Mucosa of descending colon (tissue), 3 donors: Measurements from ENCODE around the gene ZFPM1. TPM values are rescaled to one million over a fixed set of nuclear protein-coding genes. Genes with fewer than 3 reads are reported as not detected.

Source experiments
- ATAC-seq: fragments of 200-7000 bp; cut with Tn5 transposase; one replicate; pipeline ENCODE4 v1.9.1; 2020; ENCODE audit warnings: mild to moderate bottlenecking, moderate library complexity
- DNase-seq, 3 donors: peaks; one replicate each; pipeline ENCODE4 v3.0.0-alpha.2; 2020
- H3K36me3 ChIP-seq: fragments of 200-600 bp; one replicate; pipeline ENCODE4 v1.8.0; 2021; ENCODE audit warnings: low read depth, mild to moderate bottlenecking
- H3K4me1 ChIP-seq: fragments of 200-600 bp; one replicate; pipeline ENCODE4 v1.8.0; 2021; ENCODE audit warnings: low read depth, mild to moderate bottlenecking
- H3K4me3 ChIP-seq: fragments of 200-600 bp; one replicate; pipeline ENCODE4 v1.8.0; 2021; ENCODE audit warnings: mild to moderate bottlenecking
- H3K9me3 ChIP-seq: fragments of 200-600 bp; one replicate; pipeline ENCODE4 v1.8.0; 2021; ENCODE audit warnings: mild to moderate bottlenecking
- CTCF ChIP-seq: fragments of 200-600 bp; IDR thresholded peaks from one replicate; pipeline ENCODE4 v1.8.0; 2022; ENCODE audit warnings: antibody characterized with exemption, mild to moderate bottlenecking
- intact Hi-C, 2 donors: fragments of 100-400 bp; cut with DNase I in 1 of 2; cut with micrococcal nuclease in 1 of 2; formaldehyde crosslinking; loops; one replicate each; pipeline versions ENCODE4 v1.11.0 to v1.11.1; 2022; cut with DNase I, micrococcal nuclease
- total RNA-seq, 3 donors: library from RNA; stranded (reverse); fragmentation: NEBNext Ultra II Directional in 2 of 3; extraction: Animal tissue kit (Norgen Biotek cat#: 25700) in 2 of 3; gene quantifications; one replicate each; pipeline versions ENCODE4 v1.2.1 to v1.2.4, GENCODE V29; 2021 to 2023
- donor health status: DM: no; HTN: no; CAD: no; lungs with moderate emphysema.
- donor health status: DM: no; HTN: no; CAD: no.
- donor health status: DM: no; HTN: yes; CAD: no.

Gene ZFPM1
- total RNA-seq, 3 donors from 2014 or later = 5.2 to 10.3 (median 7.2) TPM

DNA sequence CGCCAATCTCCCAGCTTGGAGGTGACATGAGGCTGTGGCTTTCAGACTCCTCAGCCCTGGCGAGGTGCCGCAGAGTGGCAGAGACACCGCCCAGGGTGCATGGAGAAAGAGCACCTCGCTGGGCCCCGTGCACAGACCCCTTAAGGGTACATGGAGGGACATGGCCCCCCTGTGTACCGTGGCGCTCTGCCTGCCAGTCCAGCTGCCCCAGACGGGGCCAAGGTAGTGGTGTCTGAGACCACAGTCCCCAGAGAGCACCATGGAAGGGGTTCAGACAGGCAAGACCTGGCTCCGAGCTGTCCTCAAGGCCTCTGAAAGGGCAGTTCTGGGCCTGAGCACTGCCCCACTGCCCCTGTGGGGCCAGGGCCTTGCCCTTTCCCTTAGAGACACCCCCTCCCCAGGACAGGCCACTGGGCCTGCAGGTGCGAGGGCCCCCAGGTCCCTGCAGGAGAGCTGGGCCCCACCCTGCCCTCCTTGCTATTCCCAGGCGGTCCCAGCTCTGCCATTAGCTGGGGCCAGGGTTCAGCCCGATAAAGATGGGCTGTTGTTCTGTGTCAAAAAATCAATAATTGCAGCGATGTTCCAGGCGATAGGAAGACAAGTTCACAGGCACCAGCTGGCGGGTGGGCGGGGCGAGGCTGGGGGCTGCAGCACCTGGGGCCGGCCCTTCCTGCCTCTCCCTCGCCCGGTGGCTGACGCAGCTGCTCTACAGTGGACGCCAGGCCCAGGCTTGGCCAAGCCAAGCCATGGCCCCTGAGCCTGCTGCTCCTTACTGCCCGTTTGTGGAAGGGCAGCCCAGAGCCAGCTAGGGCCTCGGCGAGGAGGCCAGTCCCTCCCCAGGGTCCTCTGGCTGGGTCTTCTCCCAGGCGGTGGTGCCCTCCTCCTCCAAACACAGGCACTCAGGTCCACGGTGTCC is 51.7 kb downstream of the ZFPM1 start:
- H3K36me3 ChIP-seq = no peaks in the 10 kb centered on the region
- DNase-seq = peak in 2 of 3 donors; percentile 38 to 59
- peak; percentile 60 for ATAC-seq

GRCh38 chr16:88505405-88506082 is 52.5 kb downstream of the ZFPM1 start:
- H3K36me3 ChIP-seq = no peaks in the 10 kb centered on the region
- H3K4me3 ChIP-seq = no peak overlapping the region
- H3K4me1 ChIP-seq = peaks cover 13% of the 10 kb centered on the region
- H3K9me3 ChIP-seq = no peaks in the 10 kb centered on the region
- intact Hi-C loops = no loop called here
- peak; percentile 69 for TF ChIP-seq CTCF
- DNase-seq (peak; percentile 90 to 94 (median 91)), ATAC-seq (peak; percentile 82)

More for the DNA sequence above, 51.7 kb downstream of the ZFPM1 start:
- no peak overlapping the region for H3K4me3 ChIP-seq
- H3K9me3 ChIP-seq = no peaks in the 10 kb centered on the region
- TF ChIP-seq CTCF = no peak
- intact Hi-C loops = no loop called here
- H3K4me1 ChIP-seq = peaks cover 11% of the 10 kb centered on the region

DNA sequence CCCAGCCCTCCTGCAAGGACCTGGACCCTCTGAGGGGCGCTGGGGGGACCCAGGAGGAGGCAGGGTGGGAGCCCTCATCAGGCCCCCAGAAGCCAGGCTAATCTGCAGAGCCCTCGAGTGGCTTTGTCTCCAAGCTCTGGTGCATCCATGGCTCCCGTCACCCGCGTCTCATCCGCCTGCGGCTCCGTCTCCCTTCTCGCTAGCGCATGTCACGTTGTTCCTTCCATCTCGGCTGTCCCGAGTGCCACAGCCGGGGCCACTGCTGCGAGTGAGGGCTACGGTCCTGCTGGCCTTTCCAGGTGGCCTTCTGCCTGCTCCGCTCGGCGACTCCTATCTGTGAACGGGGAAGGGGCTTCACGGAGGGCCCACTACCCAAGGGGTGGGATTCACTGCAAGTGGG is 53.6 kb downstream of the ZFPM1 start:
- no peak for ATAC-seq
- peaks cover 13% of the 10 kb centered on the region for H3K4me1 ChIP-seq
- intact Hi-C loops = no loop called here
- no peak for TF ChIP-seq CTCF
- H3K9me3 ChIP-seq = no peaks in the 10 kb centered on the region
- H3K36me3 ChIP-seq = no peaks in the 10 kb centered on the region
- no peak overlapping the region for H3K4me3 ChIP-seq
- DNase-seq = no peak

GRCh38 chr16:88507231-88507743 is 54.2 kb downstream of the ZFPM1 start:
- Histone ChIP-seq H3K4me1 (peaks cover 13% of the 10 kb centered on the region), H3K9me3 (no peaks in the 10 kb centered on the region), H3K36me3 (no peaks in the 10 kb centered on the region), H3K4me3 (no peak overlapping the region)
- TF ChIP-seq CTCF = no peak
- DNase-seq (no peak), ATAC-seq (no peak)
- intact Hi-C loops = no loop called here

- DNase-seq (no peak), ATAC-seq (no peak)
- no peak overlapping the region for H3K4me3 ChIP-seq
- TF ChIP-seq CTCF = no peak
- H3K4me1 ChIP-seq = peaks cover 13% of the 10 kb centered on the region
- intact Hi-C loops = no loop called here
- no peaks in the 10 kb centered on the region for H3K9me3 ChIP-seq
- H3K36me3 ChIP-seq = no peaks in the 10 kb centered on the region
Observed at GRCh38 chr16:88508376-88508867, 55.3 kb downstream of the ZFPM1 start.
